Stimulated activated CD4-positive, alpha-beta T cell treated with anti-CD3 and anti-CD28 coated beads, Interleukin-12 subunit alpha, Interleukin-12 subunit beta, amount 100 ng/mL, for 4 hours (primary cell): Measurements from ENCODE around the gene GNAI2.
A peak's percentile ranks its signal among the peaks of the same experiment; 100 is the strongest.
"Not testable (repeated sequence)": the region's sequence is repeated elsewhere in the genome, so short reads cannot be mapped to it uniquely, and the experiment has no call there.

ENCODE experiments used
- DNase-seq: peaks from one replicate; pipeline ENCODE4 v3.0.0-alpha.2; 2020

Gene GNAI2

GRCh38 chr3:50246517-50246954, 10.5 kb downstream of the GNAI2 start:
- DNase-seq, result peak; percentile 74

- no peak for DNase-seq
These were observed 12.4 kb downstream of the GNAI2 start for GRCh38 chr3:50248387-50248786.

- DNase-seq, result no peak
These were observed 13.5 kb downstream of the GNAI2 start for GRCh38 chr3:50249457-50249856.

GRCh38 chr3:50250514-50250913, 14.5 kb downstream of the GNAI2 start:
- no peak for DNase-seq

- DNase-seq, result peak; percentile 45
These were observed 15.2 kb downstream of the GNAI2 start for GRCh38 chr3:50251220-50251619.

- no peak for DNase-seq
These were observed 18.7 kb downstream of the GNAI2 start for GRCh38 chr3:50254577-50255250.

GRCh38 chr3:50255251-50255615, 19.2 kb downstream of the GNAI2 start:
- DNase-seq, result no peak

- peak; percentile 52 for DNase-seq
These were observed 21.2 kb downstream of the GNAI2 start for GRCh38 chr3:50256978-50257890.

GRCh38 chr3:50258029-50258680, 22.2 kb downstream of the GNAI2 start:
- DNase-seq, result no peak

- DNase-seq, result no peak
These were observed 23.0 kb downstream of the GNAI2 start for GRCh38 chr3:50258979-50259378.

GRCh38 chr3:50259432-50260026, 23.5 kb downstream of the GNAI2 start:
- DNase-seq, result no peak

- peak; percentile 83 for DNase-seq
These were observed 24.3 kb downstream of the GNAI2 start for GRCh38 chr3:50260027-50260941.

GRCh38 chr3:50260942-50261441, 25.0 kb downstream of the GNAI2 start:
- DNase-seq, result no peak

GRCh38 chr3:50261505-50261904, 25.5 kb downstream of the GNAI2 start:
- DNase-seq, result no peak

GRCh38 chr3:50262200-50262599, 26.2 kb downstream of the GNAI2 start:
- not testable (repeated sequence) for DNase-seq

- DNase-seq, result no peak
These were observed 26.8 kb downstream of the GNAI2 start for GRCh38 chr3:50262778-50263177.

GRCh38 chr3:50263478-50264382, 27.7 kb downstream of the GNAI2 start:
- no peak for DNase-seq

- DNase-seq, result no peak
These were observed 28.5 kb downstream of the GNAI2 start for GRCh38 chr3:50264383-50264963.

- DNase-seq, result no peak
These were observed 29.0 kb downstream of the GNAI2 start for GRCh38 chr3:50264964-50265485.

GRCh38 chr3:50265571-50265970, 29.6 kb downstream of the GNAI2 start:
- no peak for DNase-seq
